GM18861 (cell line): ENCODE data around the gene ADAMTS16.

ENCODE experiments used
- ATAC-seq: cut with Tn5 transposase; IDR thresholded peaks from one replicate; pipeline ENCODE4 v1.9.1; 2021; ENCODE audit not compliant: unreplicated experiment

The ADAMTS16 gene

GRCh38 chr5:5278201-5278814, 138.2 kb downstream of the ADAMTS16 start:
- no peak for ATAC-seq

DNA sequence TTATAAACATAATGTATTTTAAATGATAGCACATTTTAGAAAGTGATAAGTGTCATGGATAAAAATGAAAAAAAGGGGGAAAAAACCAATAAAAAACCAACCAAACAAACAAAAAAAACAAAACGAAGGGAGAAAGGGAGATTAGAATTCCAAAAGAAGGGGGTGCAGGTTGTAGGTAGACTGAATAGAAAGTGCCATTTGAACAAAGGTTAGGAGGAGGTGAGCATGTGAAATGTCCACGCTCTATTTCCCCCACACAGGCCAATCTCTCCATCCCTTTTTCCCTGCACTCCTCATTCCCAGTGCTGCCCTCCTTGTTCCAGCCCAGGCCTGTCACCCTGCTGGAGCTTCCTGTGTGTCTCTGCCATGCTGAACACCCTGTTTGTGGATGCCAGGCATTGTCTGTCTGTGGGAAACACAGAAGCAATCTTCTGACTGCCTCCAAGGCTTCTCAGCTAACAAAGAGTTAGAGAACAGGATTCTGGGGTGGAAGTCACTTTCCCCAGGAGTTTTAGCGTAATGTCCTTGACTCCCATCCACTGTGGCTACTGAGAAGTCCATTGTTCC, 138.8 kb downstream of the ADAMTS16 start:
- no peak for ATAC-seq

- ATAC-seq, result no peak
These were observed 145.8 kb downstream of the ADAMTS16 start for GRCh38 chr5:5285906-5286305.

DNA sequence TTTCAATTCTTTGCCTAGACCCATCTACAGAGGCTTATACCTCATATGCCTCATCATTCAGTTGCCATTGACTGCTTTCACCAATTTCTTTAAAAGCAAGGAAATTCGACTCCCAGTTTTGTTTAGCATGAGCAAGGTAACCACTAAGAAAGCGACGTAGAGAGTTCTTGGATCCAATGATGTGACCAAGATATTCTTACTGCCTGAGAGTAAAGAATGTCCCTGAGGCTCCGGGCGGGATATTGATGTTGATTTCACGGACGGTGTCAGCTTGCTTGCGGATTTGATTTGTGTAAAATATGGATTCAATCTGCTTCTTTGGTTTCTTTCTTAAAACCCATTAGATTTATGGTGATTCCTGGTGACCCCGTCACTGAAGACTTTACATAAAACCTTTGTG, 147.3 kb downstream of the ADAMTS16 start:
- ATAC-seq, result no peak

GRCh38 chr5:5288201-5288600, 148.1 kb downstream of the ADAMTS16 start:
- ATAC-seq, result no peak

GRCh38 chr5:5289537-5289936, 149.4 kb downstream of the ADAMTS16 start:
- ATAC-seq, result no peak

- ATAC-seq, result no peak
These were observed 150.7 kb downstream of the ADAMTS16 start for GRCh38 chr5:5290674-5291334.

DNA sequence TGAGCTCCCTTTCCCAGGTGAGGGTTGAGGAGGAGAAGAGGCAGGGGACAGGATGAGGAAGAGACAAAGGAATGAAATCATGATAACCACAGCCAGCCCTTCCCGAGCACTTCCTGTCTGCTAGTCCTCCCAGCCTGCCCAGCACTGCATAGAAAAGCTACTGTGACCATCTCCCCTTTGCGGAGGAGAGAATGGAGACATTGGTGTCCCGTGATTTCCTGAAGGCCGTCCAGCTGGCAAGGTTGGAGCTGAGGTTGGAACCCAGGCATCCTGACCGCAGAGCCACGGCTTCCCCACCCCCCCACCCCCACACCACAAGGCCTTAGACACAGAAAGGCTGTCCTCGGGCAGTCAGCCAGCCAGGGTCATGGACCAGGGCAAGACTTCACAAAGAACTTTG, 151.2 kb downstream of the ADAMTS16 start:
- ATAC-seq, result no peak

GRCh38 chr5:5293029-5293428, 152.9 kb downstream of the ADAMTS16 start:
- ATAC-seq, result no peak

GRCh38 chr5:5294429-5294828, 154.3 kb downstream of the ADAMTS16 start:
- no peak for ATAC-seq

- ATAC-seq, result no peak
These were observed 155.2 kb downstream of the ADAMTS16 start for GRCh38 chr5:5295351-5295750.

DNA sequence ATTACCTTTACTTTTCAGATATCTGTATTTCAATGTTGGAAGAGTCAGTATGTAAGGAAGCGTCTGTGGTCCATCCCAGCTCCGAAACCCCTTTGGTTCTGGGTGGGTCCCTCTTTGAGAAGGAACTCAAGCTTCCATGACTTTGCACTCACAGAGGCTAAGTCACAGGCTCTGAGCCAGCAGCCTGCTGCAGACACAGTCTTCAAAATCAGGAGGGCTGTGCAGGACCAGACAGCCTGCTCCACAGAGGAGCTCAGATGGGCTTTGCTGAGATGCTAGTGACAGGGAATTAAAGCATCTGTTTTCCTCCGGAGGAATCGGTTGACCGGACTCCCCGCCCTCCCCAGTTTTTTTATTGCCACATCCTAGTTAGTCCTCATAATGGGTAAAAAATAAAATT, 155.9 kb downstream of the ADAMTS16 start:
- ATAC-seq, result no peak

GRCh38 chr5:5297432-5298067, 157.4 kb downstream of the ADAMTS16 start:
- ATAC-seq, result no peak

- ATAC-seq, result no peak
These were observed 158.0 kb downstream of the ADAMTS16 start for GRCh38 chr5:5298068-5298633.

DNA sequence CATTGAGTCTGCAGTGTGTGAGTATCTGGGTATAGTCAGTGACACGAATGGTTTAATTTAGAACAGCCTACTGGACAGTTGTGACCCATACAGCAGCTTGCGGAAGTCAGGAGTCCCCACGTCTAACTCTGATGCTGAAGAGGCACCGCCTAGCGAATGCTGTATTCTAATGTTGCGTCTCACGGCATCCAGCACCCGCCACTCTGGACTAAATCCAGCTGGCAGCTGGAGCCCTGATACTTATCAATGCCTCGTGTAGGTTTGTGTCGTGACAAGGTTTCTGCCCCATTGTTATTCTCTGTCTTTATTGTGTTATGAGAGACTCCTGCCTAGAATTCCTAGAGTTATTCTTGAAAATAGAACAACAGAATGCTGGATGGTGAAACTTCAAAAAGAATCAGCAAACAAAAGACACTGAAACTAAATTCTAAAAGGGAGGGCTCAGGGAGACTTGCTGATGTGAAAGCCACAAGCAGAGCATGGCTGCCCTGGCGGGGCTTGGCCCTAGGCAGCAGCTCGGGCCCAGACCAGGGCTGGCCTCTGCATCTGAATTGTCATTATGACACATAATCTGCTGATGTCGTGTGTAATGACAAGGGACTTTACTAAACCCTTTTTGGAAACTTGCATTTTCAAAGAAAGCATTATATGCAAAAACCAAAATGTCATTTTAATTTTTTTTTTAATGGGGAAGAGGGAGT, 158.9 kb downstream of the ADAMTS16 start:
- no peak for ATAC-seq

DNA sequence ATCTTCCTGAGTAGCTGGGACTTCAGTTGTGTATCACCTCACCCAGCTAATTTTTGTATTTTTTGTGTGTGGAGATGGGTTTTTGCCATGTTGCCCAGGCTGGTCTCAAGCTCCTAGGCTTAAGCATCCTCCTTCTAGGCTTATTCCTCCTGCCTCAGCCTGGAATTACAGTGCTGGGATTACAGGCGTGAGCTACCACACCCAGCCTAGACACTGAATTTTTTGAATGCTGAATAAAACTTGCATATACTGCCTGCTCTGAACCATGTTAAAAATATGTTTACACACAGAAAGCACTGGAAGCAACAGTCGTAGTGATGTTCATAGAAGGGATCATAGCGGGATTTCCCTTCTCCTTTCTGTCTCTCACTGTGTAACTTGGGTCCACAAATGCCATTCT, 161.0 kb downstream of the ADAMTS16 start:
- no peak for ATAC-seq

DNA sequence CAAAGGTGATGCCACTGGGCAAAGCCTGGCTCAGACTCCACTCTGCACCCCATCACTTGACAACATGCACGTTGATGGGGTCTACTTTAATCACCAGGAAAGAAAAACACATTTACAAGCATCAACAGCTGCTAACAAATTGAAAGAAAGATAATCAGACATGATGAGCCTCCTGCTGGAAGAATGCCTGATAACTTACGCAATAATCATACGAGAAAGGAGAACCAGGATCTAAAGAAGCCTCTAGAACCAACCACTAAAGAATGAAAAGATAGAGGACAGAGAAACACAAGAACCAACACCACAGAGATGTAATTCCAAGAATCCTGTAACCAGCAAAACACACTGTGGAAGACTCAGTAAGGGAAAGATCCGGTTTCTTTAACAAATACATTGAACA, 162.1 kb downstream of the ADAMTS16 start:
- no peak for ATAC-seq

DNA sequence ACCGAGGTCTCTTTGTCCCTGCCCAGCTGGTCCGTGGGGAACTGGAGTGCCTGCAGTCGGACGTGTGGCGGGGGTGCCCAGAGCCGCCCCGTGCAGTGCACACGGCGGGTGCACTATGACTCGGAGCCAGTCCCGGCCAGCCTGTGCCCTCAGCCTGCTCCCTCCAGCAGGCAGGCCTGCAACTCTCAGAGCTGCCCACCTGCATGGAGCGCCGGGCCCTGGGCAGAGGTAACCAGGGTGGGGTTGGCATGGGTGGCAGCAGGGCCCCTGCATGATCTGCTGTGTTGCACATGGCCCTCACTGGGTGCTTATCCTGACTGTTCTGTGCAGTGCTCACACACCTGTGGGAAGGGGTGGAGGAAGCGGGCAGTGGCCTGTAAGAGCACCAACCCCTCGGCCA, 163.1 kb downstream of the ADAMTS16 start:
- no peak for ATAC-seq

DNA sequence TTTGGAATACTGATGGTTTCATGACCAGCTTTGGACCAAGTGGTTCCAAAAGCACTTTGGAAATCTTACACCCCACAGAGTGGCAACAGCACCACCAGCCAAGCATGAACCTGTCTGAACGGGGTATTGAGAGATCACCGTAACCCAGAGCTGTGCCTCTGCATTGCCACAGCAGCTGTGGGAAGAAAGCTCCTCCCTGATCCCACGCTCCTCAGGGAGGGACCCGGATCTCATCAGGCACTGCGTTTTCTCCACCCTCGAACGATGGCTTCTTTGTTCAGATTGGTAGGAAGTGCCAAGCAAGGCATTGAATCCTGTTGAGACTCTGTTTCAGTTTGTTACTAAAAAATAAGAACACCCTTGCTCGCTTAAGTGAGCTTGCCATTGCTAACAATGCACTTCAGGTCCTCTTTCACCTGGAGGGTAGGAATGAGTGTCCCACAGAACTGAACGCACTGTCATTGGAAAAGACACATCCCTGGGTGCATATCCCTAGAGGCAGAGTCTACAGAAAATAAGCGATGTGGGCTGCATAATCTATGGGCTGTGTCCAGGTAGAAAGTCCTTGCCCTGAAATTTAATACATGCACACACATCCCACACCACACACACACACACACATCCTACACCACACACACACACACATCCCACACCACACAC, 164.4 kb downstream of the ADAMTS16 start:
- no peak for ATAC-seq

GRCh38 chr5:5306696-5307095, 166.6 kb downstream of the ADAMTS16 start:
- no peak for ATAC-seq

GRCh38 chr5:5308319-5308718, 168.2 kb downstream of the ADAMTS16 start:
- no peak for ATAC-seq
